HG03571 (cell line): Measurements from ENCODE around the gene FOXB2.

Experiments used
- ATAC-seq: cut with Tn5 transposase; IDR thresholded peaks from one replicate; pipeline ENCODE4 v1.9.1; 2021; ENCODE audit not compliant: unreplicated experiment

Gene FOXB2

GRCh38 chr9:77015327-77016048 lies 4.0 kb upstream of the FOXB2 start:
- no peak for ATAC-seq

GRCh38 chr9:77016121-77016525 lies 3.3 kb upstream of the FOXB2 start:
- ATAC-seq = no peak

GRCh38 chr9:77016526-77017504 lies 2.6 kb upstream of the FOXB2 start:
- no peak for ATAC-seq

- ATAC-seq = no peak
Measured at GRCh38 chr9:77017505-77017894, 2.0 kb upstream of the FOXB2 start.

GRCh38 chr9:77018058-77018968 lies 1.1 kb upstream of the FOXB2 start:
- ATAC-seq = no peak

GRCh38 chr9:77018969-77019235 lies 553 bp upstream of the FOXB2 start:
- no peak for ATAC-seq

- no peak for ATAC-seq
Measured at GRCh38 chr9:77019926-77020412, 514 bp downstream of the FOXB2 start.

- ATAC-seq = no peak
Measured at GRCh38 chr9:77020413-77021290, 1.2 kb downstream of the FOXB2 start.

GRCh38 chr9:77021291-77021894 lies 1.9 kb downstream of the FOXB2 start:
- ATAC-seq = no peak

GRCh38 chr9:77021922-77022782 lies 2.7 kb downstream of the FOXB2 start:
- no peak for ATAC-seq

- no peak for ATAC-seq
Measured at GRCh38 chr9:77022783-77023440, 3.5 kb downstream of the FOXB2 start.

GRCh38 chr9:77023726-77024125 lies 4.3 kb downstream of the FOXB2 start:
- no peak for ATAC-seq

GRCh38 chr9:77024776-77025545 lies 5.5 kb downstream of the FOXB2 start:
- ATAC-seq = no peak

- ATAC-seq = no peak
Measured at GRCh38 chr9:77028478-77028877, 9.0 kb downstream of the FOXB2 start.

- ATAC-seq = no peak
Measured at GRCh38 chr9:77030045-77030444, 10.6 kb downstream of the FOXB2 start.

- ATAC-seq = no peak
Measured at GRCh38 chr9:77038281-77039036, 19.0 kb downstream of the FOXB2 start.

GRCh38 chr9:77040340-77040739 lies 20.9 kb downstream of the FOXB2 start:
- no peak for ATAC-seq
